ENCODE measurements around the gene C1orf74. TPM values are rescaled to one million over a fixed set of nuclear protein-coding genes. Genes with fewer than 3 reads are reported as not detected.
"Not testable (repeated sequence)": the region's sequence is repeated elsewhere in the genome, so short reads cannot be mapped to it uniquely, and the experiment has no call there.

C1orf74 gene
- polyA plus RNA-seq, 2 of the 4 experiments (the other 2 are of a cell fraction) = 2.4 to 3.3 TPM

DNA sequence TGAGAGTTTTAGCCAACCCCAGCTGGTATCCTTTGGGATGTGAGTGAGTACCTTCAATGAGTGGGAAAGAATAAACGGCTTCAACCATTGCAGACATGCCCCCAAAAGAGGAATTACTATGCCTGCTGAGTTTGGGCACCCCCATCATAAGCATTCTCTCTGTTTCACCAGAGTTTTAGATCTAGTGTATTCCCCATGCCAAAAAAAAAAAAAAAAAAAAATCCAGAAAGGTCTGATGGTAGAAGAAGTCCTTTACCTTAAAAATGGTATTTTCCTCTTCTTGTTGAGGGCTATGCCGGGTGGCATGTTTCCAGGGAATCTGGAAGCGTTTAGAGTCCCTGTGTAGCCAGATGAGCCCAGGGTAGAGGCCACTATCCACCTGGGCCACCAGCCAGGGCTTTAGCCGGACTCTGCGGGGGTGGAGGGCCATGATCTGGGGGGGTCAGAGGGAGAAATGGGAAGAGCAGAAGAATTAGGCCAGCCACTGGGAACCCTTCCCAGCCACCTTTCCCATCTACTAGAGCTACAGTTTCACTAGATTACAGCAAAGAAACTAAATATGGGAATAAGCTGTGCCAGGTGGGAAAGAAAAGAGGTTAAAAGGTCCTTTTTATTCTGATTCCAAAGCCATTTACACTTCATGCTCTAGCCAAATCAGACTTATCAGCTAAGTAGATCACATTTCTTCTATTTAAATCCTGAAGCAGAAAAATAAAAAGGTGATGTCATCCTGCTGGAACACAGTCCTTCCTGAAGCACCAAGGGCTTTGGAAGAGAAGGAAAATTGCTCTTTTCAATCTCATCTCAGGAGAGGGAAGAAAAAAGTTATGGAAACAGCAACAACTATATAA lies 16.9 kb upstream of the C1orf74 start:
- FAIRE-seq = no peak
- TF ChIP-seq RCOR1 (IDR thresholded peaks at IDR 0.05; ENCODE audit: low read depth, low read length) (no peak), ZSCAN20 (CRISPR knock-in tag; IDR thresholded peaks at IDR 0.05) (no peak), GATA3 (IDR thresholded peaks at IDR 0.05; ENCODE audit: borderline replicate concordance) (no peak), CEBPB (IDR thresholded peaks at IDR 0.05) (no peak), KDM1A (IDR thresholded peaks at IDR 0.05; ENCODE audit: low read depth) (no peak), NR3C1 (IDR thresholded peaks at IDR 0.05) (no peak)

DNA sequence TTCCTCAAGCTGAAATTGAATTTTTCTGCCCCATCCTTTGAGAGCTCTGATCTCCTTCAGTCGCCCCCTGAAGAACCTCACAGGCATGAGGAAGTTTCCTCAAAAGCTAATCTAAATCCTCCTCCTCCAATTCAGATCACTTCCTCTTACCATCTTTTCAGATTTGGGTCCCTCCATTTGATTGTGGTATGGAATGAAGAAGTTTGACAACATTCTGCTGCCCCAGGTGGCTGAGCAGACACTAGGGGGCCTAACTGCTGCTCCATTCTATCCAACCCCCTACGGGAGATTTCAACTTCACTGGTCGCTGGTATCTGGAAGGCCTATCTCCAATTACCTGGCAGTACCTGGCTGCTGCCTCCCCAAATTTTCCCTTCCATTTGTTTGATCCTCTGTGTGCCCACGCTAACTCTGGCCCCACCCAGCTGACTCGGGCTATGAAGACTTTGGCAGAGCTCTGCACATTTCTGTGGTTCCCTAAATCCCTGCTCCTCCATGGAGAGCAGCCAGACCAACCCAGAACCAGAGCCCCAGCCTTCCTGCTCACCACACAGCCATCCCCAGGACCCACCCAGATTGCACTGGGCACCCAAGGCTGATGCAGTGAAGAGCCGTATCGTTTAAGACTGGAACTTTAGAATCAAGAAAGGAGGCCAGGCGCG lies 13.8 kb upstream of the C1orf74 start:
- Histone ChIP-seq H3K4me1 (no peaks in the 10 kb centered on the region), H3K9me3 (no peaks in the 10 kb centered on the region; the same call in 2 of the 3 replicates), H3K27ac (no peak overlapping the region), H3K4me2 (no peak overlapping the region), H3K4me3 (no peak overlapping the region)
- no peak for DNase-seq (ENCODE audit: low read depth in 1 of 2, low spot score in 1 of 2)
- WGBS (ENCODE audit: missing lambda C conversion rate) = 58% methylated on average over 9 of the region's 9 CpGs
- CTCF ChIA-PET = interaction anchor here (1.1 to 1.3 kb wide), 3 partner anchors 10 to 25 kb away, joined by 3 to 5 read pairs (median 3); no protein-coding TSS in a partner anchor
- TF ChIP-seq SMC3 (IDR thresholded peaks at IDR 0.05) = no peak
- no peak for TF ChIP-seq SREBF2 (IDR thresholded peaks at IDR 0.05)
- no peak for TF ChIP-seq NFE2L2 (conservative IDR thresholded peaks at IDR 0.05; ENCODE audit: low read length)
- no peak for TF ChIP-seq RFX5 (IDR thresholded peaks at IDR 0.05)
- no peak for TF ChIP-seq PHF8 (IDR thresholded peaks at IDR 0.05; ENCODE audit: borderline replicate concordance, low read depth)
- TF ChIP-seq CBX2 (IDR thresholded peaks at IDR 0.05; ENCODE audit: borderline replicate concordance, low read depth) = no peak
- TF ChIP-seq FOXS1 (CRISPR knock-in tag; IDR thresholded peaks at IDR 0.05) = no peak
- no peak for TF ChIP-seq ZFP36 (IDR thresholded peaks at IDR 0.05; ENCODE audit: borderline replicate concordance, partially characterized antibody)
- no peak for TF ChIP-seq JUNB (IDR thresholded peaks at IDR 0.05)
- no peak for TF ChIP-seq MAFK (IDR thresholded peaks at IDR 0.05; ENCODE audit: partially characterized antibody)
- TF ChIP-seq CEBPB (IDR thresholded peaks at IDR 0.05) = no peak
- TF ChIP-seq CHD2 (IDR thresholded peaks at IDR 0.05; ENCODE audit: low read length, partially characterized antibody) = no peak
- TF ChIP-seq, protein P1, sequence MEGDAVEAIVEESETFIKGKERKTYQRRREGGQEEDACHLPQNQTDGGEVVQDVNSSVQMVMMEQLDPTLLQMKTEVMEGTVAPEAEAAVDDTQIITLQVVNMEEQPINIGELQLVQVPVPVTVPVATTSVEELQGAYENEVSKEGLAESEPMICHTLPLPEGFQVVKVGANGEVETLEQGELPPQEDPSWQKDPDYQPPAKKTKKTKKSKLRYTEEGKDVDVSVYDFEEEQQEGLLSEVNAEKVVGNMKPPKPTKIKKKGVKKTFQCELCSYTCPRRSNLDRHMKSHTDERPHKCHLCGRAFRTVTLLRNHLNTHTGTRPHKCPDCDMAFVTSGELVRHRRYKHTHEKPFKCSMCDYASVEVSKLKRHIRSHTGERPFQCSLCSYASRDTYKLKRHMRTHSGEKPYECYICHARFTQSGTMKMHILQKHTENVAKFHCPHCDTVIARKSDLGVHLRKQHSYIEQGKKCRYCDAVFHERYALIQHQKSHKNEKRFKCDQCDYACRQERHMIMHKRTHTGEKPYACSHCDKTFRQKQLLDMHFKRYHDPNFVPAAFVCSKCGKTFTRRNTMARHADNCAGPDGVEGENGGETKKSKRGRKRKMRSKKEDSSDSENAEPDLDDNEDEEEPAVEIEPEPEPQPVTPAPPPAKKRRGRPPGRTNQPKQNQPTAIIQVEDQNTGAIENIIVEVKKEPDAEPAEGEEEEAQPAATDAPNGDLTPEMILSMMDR (IDR thresholded peaks at IDR 0.05) = no peak
- no peak for TF ChIP-seq BHLHE40 (IDR thresholded peaks at IDR 0.05; ENCODE audit: low read depth, low read length)
- no peak for TF ChIP-seq CHD4 (IDR thresholded peaks at IDR 0.05; ENCODE audit: borderline replicate concordance)
- TF ChIP-seq, protein P2, sequence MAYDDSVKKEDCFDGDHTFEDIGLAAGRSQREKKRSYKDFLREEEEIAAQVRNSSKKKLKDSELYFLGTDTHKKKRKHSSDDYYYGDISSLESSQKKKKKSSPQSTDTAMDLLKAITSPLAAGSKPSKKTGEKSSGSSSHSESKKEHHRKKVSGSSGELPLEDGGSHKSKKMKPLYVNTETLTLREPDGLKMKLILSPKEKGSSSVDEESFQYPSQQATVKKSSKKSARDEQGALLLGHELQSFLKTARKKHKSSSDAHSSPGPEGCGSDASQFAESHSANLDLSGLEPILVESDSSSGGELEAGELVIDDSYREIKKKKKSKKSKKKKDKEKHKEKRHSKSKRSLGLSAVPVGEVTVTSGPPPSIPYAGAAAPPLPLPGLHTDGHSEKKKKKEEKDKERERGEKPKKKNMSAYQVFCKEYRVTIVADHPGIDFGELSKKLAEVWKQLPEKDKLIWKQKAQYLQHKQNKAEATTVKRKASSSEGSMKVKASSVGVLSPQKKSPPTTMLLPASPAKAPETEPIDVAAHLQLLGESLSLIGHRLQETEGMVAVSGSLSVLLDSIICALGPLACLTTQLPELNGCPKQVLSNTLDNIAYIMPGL (CRISPR knock-in tag; IDR thresholded peaks at IDR 0.05; ENCODE audit: borderline replicate concordance) = no peak
- ATAC-seq = peak in 1 of 2 experiments; percentile 63; a peak in 4 of 6 replicates
- no peak for FAIRE-seq
- POLR2A ChIA-PET = no interaction called here

More for the DNA sequence above, 16.9 kb upstream of the C1orf74 start:
- POLR2A ChIA-PET = no interaction called here
- Histone ChIP-seq H3K9me3 (no peaks in the 10 kb centered on the region), H3K4me1 (no peaks in the 10 kb centered on the region), H3K4me3 (no peak overlapping the region), H3K27ac (no peak overlapping the region), H3K4me2 (no peak overlapping the region)
- no peak for ATAC-seq
- CTCF ChIA-PET = interaction anchor here (0.9 to 2.3 kb wide), 4 partner anchors 10 to 25 kb away, joined by 3 to 14 read pairs (median 3); no protein-coding TSS in a partner anchor
- 50% methylated on average over 5 of the region's 5 CpGs for WGBS (ENCODE audit: missing lambda C conversion rate)
- DNase-seq (ENCODE audit: low read depth in 1 of 2, low spot score in 1 of 2) = no peak

DNA sequence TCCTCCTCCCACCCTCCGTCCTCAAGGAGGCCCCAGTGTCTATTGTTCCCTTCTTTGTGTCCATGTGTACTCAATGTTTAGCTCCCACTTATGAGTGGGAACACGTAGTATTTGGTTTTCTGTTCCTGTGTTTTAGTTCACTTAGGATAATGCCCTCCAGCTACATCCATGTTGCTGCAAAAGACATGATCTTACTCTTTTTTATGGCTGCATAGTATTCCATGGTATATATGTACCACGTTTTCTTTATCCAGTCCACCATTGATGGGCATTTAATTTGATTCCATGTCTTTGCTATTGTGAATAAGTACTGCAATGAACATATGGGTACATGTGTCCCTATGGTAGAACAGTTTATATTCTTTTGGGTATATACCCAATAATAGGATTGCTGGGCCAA lies 9.4 kb upstream of the C1orf74 start:
- 17% methylated on average over 3 of the region's 3 CpGs for WGBS (ENCODE audit: missing lambda C conversion rate)
- FAIRE-seq; H3K9me3 ChIP-seq; H3K4me2 ChIP-seq; DNase-seq (ENCODE audit: low read depth in 1 of 2, low spot score in 1 of 2); ATAC-seq; POLR2A ChIA-PET; H3K27ac ChIP-seq; H3K4me3 ChIP-seq: not testable (repeated sequence)
- H3K4me1 ChIP-seq = peaks cover 11% of the 10 kb centered on the region; the same call in 2 of the 3 replicates
- CTCF ChIA-PET = interaction anchor here (1.3 kb wide), 2 partner anchors 30 to 45 kb away, joined by 3 to 5 read pairs; no protein-coding TSS in a partner anchor
